ENCODE measurements around the gene PDPK1.
"Not testable (repeated sequence)": the region's sequence is repeated elsewhere in the genome, so short reads cannot be mapped to it uniquely, and the experiment has no call there.

PDPK1 gene

GRCh38 chr16:2611877-2612276 is 74.1 kb downstream of the PDPK1 start:
- DNase-seq (ENCODE audit: low spot score), result not testable (repeated sequence)

GRCh38 chr16:2613251-2613650 is 75.4 kb downstream of the PDPK1 start:
- DNase-seq (ENCODE audit: low spot score), result not testable (repeated sequence)

GRCh38 chr16:2614761-2615191 is 77.0 kb downstream of the PDPK1 start:
- DNase-seq (ENCODE audit: low spot score), result no peak

- not testable (repeated sequence) for DNase-seq (ENCODE audit: low spot score)
These were observed 81.1 kb downstream of the PDPK1 start for GRCh38 chr16:2618964-2619363.

GRCh38 chr16:2619628-2620027 is 81.8 kb downstream of the PDPK1 start:
- DNase-seq (ENCODE audit: low spot score), result not testable (repeated sequence)

GRCh38 chr16:2620870-2621269 is 83.0 kb downstream of the PDPK1 start:
- not testable (repeated sequence) for DNase-seq (ENCODE audit: low spot score)

GRCh38 chr16:2621395-2621794 is 83.6 kb downstream of the PDPK1 start:
- not testable (repeated sequence) for DNase-seq (ENCODE audit: low spot score)

GRCh38 chr16:2627075-2627474 is 89.3 kb downstream of the PDPK1 start:
- DNase-seq (ENCODE audit: low spot score), result not testable (repeated sequence)

- not testable (repeated sequence) for DNase-seq (ENCODE audit: low spot score)
These were observed 93.4 kb downstream of the PDPK1 start for GRCh38 chr16:2631203-2631602.

GRCh38 chr16:2632291-2632690 is 94.5 kb downstream of the PDPK1 start:
- DNase-seq (ENCODE audit: low spot score), result not testable (repeated sequence)

GRCh38 chr16:2639071-2639721 is 101.4 kb downstream of the PDPK1 start:
- not testable (repeated sequence) for DNase-seq (ENCODE audit: low spot score)

GRCh38 chr16:2639722-2640072 is 101.9 kb downstream of the PDPK1 start:
- not testable (repeated sequence) for DNase-seq (ENCODE audit: low spot score)

GRCh38 chr16:2642561-2642960 is 104.7 kb downstream of the PDPK1 start:
- not testable (repeated sequence) for DNase-seq (ENCODE audit: low spot score)

- DNase-seq (ENCODE audit: low spot score), result not testable (repeated sequence)
These were observed 107.1 kb downstream of the PDPK1 start for GRCh38 chr16:2644754-2645453.

GRCh38 chr16:2651268-2651871 is 113.5 kb downstream of the PDPK1 start:
- not testable (repeated sequence) for DNase-seq (ENCODE audit: low spot score)
